Stimulated activated CD4-positive, alpha-beta T cell treated with anti-CD3 and anti-CD28 coated beads, Interleukin-2, amount 100 ng/mL, for 24 hours (primary cell): Measurements from ENCODE around the gene AKAP3.

Experiments used
- DNase-seq, 2 donors: peaks; one replicate each; pipeline ENCODE4 v3.0.0-alpha.2; 2020

Gene AKAP3

GRCh38 chr12:4591180-4591687 lies 57.6 kb downstream of the AKAP3 start:
- DNase-seq, result no peak

- no peak for DNase-seq
Measured at GRCh38 chr12:4589941-4590340, 58.9 kb downstream of the AKAP3 start.

GRCh38 chr12:4588916-4589315 lies 59.9 kb downstream of the AKAP3 start:
- DNase-seq, result no peak

GRCh38 chr12:4587108-4587507 lies 61.7 kb downstream of the AKAP3 start:
- no peak for DNase-seq

- no peak for DNase-seq
Measured at GRCh38 chr12:4586500-4586899, 62.4 kb downstream of the AKAP3 start.

GRCh38 chr12:4584896-4585295 lies 64.0 kb downstream of the AKAP3 start:
- no peak for DNase-seq

- DNase-seq, result no peak
Measured at GRCh38 chr12:4584281-4584680, 64.6 kb downstream of the AKAP3 start.

GRCh38 chr12:4580281-4580688 lies 68.6 kb downstream of the AKAP3 start:
- no peak for DNase-seq

- DNase-seq, result no peak
Measured at GRCh38 chr12:4579305-4580102, 69.3 kb downstream of the AKAP3 start.

GRCh38 chr12:4572680-4573079 lies 76.2 kb downstream of the AKAP3 start:
- DNase-seq, result no peak

GRCh38 chr12:4569261-4569660 lies 79.6 kb downstream of the AKAP3 start:
- no peak for DNase-seq

GRCh38 chr12:4567073-4567881 lies 81.6 kb downstream of the AKAP3 start:
- no peak for DNase-seq

GRCh38 chr12:4566474-4566873 lies 82.4 kb downstream of the AKAP3 start:
- no peak for DNase-seq
